Measurements from ENCODE around the gene VIM. TPM values are rescaled to one million over a fixed set of nuclear protein-coding genes. Genes with fewer than 3 reads are reported as not detected.

VIM gene
- total and polyA plus RNA-seq, 10 of the 15 experiments (the other 5 are each of a cell fraction or from before 2014, with no cell fraction given) = 44.2 to 287 (median 188) TPM

- TF ChIP-seq ZNF592 (IDR thresholded peaks at IDR 0.05) (no peak), ZBTB11 (CRISPR knock-in tag; IDR thresholded peaks at IDR 0.05) (no peak), BCL11A (IDR thresholded peaks at IDR 0.05; ENCODE audit: low read depth, low read length) (no peak), NFYB (IDR thresholded peaks at IDR 0.05; ENCODE audit: insufficient read depth, low read depth, low read length) (no peak), CHD1 (IDR thresholded peaks at IDR 0.05; ENCODE audit: low read depth, low read length) (no peak), ZBED1 (IDR thresholded peaks at IDR 0.05; ENCODE audit: borderline replicate concordance) (no peak), SPI1 (IDR thresholded peaks at IDR 0.05; ENCODE audit: borderline replicate concordance, insufficient read depth, low read depth, low read length) (peak; percentile 51; the same call in 1 of the 2 replicates), NBN (IDR thresholded peaks at IDR 0.05) (peak; percentile 81; the same call in 1 of the 2 replicates), EZH2 (IDR thresholded peaks at IDR 0.05; ENCODE audit: borderline replicate concordance, control insufficient read depth, low read depth, low read length) (no peak), ZNF217 (IDR thresholded peaks at IDR 0.05) (peak; percentile 83; the same call in 1 of the 2 replicates), STAT3 (IDR thresholded peaks at IDR 0.05; ENCODE audit: low read depth, low read length) (no peak), EP300 (IDR thresholded peaks at IDR 0.05; ENCODE audit: borderline replicate concordance in 1 of 2, control insufficient read depth in 1 of 2, low read depth in 2 of 2, low read length in 2 of 2) (peak in 1 of 2 experiments; percentile 36; a peak in 1 of 4 replicates), POLR2AphosphoS5 (IDR thresholded peaks at IDR 0.05; ENCODE audit: low read length) (0 out of 2 replicates have a peak, but pooled peaks have one; percentile 76), TAF1 (IDR thresholded peaks at IDR 0.05; ENCODE audit: borderline replicate concordance, low read depth, low read length) (no peak), REST (IDR thresholded peaks at IDR 0.05; ENCODE audit: low read depth, low read length) (no peak)
Observed at GRCh38 chr10:17229967-17230682, 2.1 kb downstream of the VIM start (continued).
